A673 (cell line): ENCODE data around the gene SPAG7. TPM values are rescaled to one million over a fixed set of nuclear protein-coding genes. Genes with fewer than 3 reads are reported as not detected.

Source experiments
- BruUV-seq: library from RNA; stranded (reverse); fragments of 400-500 nt; replicated peaks from 2 replicates; lab custom pipeline; 2021; lab: Mats Ljungman, UMichigan
- CTCF ChIA-PET: fragments of 300-600 bp; sonication (Branson Sonifier 250); formaldehyde crosslinking; loops from one replicate; lab custom pipeline; 2022; ENCODE audit warnings: antibody characterized with exemption; lab: Charles Lee
- POLR2A ChIA-PET: fragments of 300-600 bp; sonication (Branson Sonifier 250); formaldehyde crosslinking; loops from one replicate; lab custom pipeline; 2022; ENCODE audit warnings: antibody characterized with exemption; ENCODE audit not compliant: low non-redundant PET; lab: Charles Lee
- DNase-seq: peaks from one replicate; pipeline ENCODE4 v3.0.0-alpha.2; 2015; ENCODE audit warnings: low spot score
- H3K27ac ChIP-seq: fragments of 200-600 bp; sonication (generic); 2 replicates; pipeline ENCODE4 v1.5.1; 2016; ENCODE audit warnings: mixed run types, low read depth, mild to moderate bottlenecking, mixed read lengths, antibody characterized with exemption, low read length; ENCODE audit not compliant: poor library complexity, severe bottlenecking
- H3K27me3 ChIP-seq: fragments of 200-600 bp; sonication (generic); replicated peaks from 2 replicates; pipeline ENCODE4 v1.6.1; 2017; ENCODE audit warnings: mixed run types, low read depth, mild to moderate bottlenecking, mixed read lengths, antibody characterized with exemption, low read length; ENCODE audit not compliant: insufficient read depth, poor library complexity
- H3K36me3 ChIP-seq: fragments of 200-600 bp; sonication (generic); 2 replicates; pipeline ENCODE4 v1.6.1; 2016; ENCODE audit warnings: mixed run types, mild to moderate bottlenecking, mixed read lengths, antibody characterized with exemption, low read length; ENCODE audit not compliant: insufficient read depth, poor library complexity, severe bottlenecking
- H3K4me1 ChIP-seq: fragments of 200-600 bp; sonication (generic); 2 replicates; pipeline ENCODE4 v1.6.1; 2017; ENCODE audit warnings: mixed run types, mild to moderate bottlenecking, mixed read lengths, antibody characterized with exemption, low read length; ENCODE audit not compliant: insufficient read depth, poor library complexity, severe bottlenecking
- H3K4me3 ChIP-seq: fragments of 200-600 bp; sonication (generic); 2 replicates; pipeline ENCODE4 v1.5.1; 2016; ENCODE audit warnings: low read depth, mixed run types, mild to moderate bottlenecking, mixed read lengths, low read length; ENCODE audit not compliant: poor library complexity, severe bottlenecking
- H3K9me3 ChIP-seq: fragments of 200-600 bp; sonication (generic); 2 replicates; pipeline ENCODE4 v1.6.1; 2016; ENCODE audit warnings: mixed run types, low read depth, mild to moderate bottlenecking, mixed read lengths, antibody characterized with exemption, low read length; ENCODE audit not compliant: poor library complexity, severe bottlenecking
- CTCF ChIP-seq: fragments of 300-800, 200-600 bp; sonication (generic); conservative IDR thresholded peaks from 2 replicates; pipeline ENCODE4 v1.5.1; 2017; ENCODE audit warnings: low read depth, mild to moderate bottlenecking, antibody characterized with exemption, low read length, moderate library complexity, mixed read lengths
- EZH2 ChIP-seq: fragments of 200-600 bp; sonication (generic); IDR thresholded peaks from 2 replicates; pipeline ENCODE4 v1.6.1; 2017; ENCODE audit warnings: borderline replicate concordance, low read depth, mild to moderate bottlenecking, mixed read lengths, antibody characterized with exemption, low read length; ENCODE audit not compliant: poor library complexity, severe bottlenecking
- intact Hi-C: fragments of 100-400 bp; cut with micrococcal nuclease; formaldehyde crosslinking; loops from one replicate; pipeline ENCODE4 v1.10.0; 2022; ENCODE audit not compliant: unreplicated experiment
- total RNA-seq: library from RNA; stranded (reverse); gene quantifications from 2 replicates; pipeline ENCODE4 v1.2.3, GENCODE V29; 2021

The SPAG7 gene
- total RNA-seq, 1 experiment from 2014 or later, result 74.8 TPM

DNA sequence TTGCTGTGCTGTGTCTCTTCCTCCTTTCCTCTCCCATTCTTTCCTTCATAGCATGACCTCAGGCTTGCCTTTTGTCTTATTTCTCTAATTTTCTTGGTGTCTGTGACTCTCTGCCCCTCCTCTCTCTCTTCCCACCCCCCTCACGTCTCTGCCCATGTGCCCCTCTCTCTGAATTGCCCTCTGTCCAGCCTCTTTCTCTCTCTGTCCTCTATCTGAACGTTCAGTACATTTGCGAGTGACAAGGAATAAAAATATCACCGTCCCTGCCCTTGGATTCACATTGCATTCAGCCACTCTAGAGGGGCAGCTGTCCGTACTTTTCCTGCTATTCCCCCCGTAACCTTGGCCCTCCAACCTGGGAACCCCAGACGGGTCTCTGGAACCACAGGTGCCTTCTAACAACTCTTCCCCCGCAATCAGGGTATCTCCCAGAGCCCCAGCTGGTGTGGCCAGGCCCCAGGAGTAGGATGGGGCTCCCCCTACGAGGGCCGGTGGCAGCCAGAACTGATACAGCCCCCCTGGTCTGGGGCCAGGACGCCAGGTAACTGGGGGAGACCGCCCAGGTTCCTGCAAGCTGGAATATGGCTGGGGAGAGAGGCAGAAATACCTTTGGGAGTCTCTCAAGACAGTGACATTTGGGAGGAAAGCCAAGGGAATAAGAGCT lies 31.9 kb upstream of the SPAG7 start:
- BruUV-seq, result TSS peak; percentile 73
- CTCF ChIA-PET, result interaction anchor here (0.6 kb wide), 1 partner anchor 28 kb away, joined by 7 read pairs; no protein-coding TSS in a partner anchor

GRCh38 chr17:4998732-4999429 lies 31.3 kb upstream of the SPAG7 start:
- H3K9me3 ChIP-seq, result no peaks in the 10 kb centered on the region
- peaks cover 6% of the 10 kb centered on the region for H3K36me3 ChIP-seq
- intact Hi-C loops, result no loop called here
- H3K4me3 ChIP-seq, result peak overlapping the region; percentile 93
- no peak for DNase-seq
- CTCF ChIA-PET, result no interaction called here
- H3K27ac ChIP-seq, result peak overlapping the region; percentile 92
- no peaks in the 10 kb centered on the region for H3K27me3 ChIP-seq
- no peak for TF ChIP-seq CTCF
- no TSS peak for BruUV-seq
- POLR2A ChIA-PET, result no interaction called here
- peaks cover 28% of the 10 kb centered on the region for H3K4me1 ChIP-seq

More for the DNA sequence above, 31.9 kb upstream of the SPAG7 start:
- TF ChIP-seq CTCF (no peak), EZH2 (no peak)
- no peak for DNase-seq
- intact Hi-C loops, result no loop called here
- peaks cover 23% of the 10 kb centered on the region for H3K4me1 ChIP-seq
- H3K9me3 ChIP-seq, result no peaks in the 10 kb centered on the region
- H3K4me3 ChIP-seq, result peak overlapping the region; percentile 93
- H3K27ac ChIP-seq, result peak overlapping the region; percentile 92
- POLR2A ChIA-PET, result no interaction called here
- no peaks in the 10 kb centered on the region for H3K27me3 ChIP-seq
- H3K36me3 ChIP-seq, result peaks cover 13% of the 10 kb centered on the region

DNA sequence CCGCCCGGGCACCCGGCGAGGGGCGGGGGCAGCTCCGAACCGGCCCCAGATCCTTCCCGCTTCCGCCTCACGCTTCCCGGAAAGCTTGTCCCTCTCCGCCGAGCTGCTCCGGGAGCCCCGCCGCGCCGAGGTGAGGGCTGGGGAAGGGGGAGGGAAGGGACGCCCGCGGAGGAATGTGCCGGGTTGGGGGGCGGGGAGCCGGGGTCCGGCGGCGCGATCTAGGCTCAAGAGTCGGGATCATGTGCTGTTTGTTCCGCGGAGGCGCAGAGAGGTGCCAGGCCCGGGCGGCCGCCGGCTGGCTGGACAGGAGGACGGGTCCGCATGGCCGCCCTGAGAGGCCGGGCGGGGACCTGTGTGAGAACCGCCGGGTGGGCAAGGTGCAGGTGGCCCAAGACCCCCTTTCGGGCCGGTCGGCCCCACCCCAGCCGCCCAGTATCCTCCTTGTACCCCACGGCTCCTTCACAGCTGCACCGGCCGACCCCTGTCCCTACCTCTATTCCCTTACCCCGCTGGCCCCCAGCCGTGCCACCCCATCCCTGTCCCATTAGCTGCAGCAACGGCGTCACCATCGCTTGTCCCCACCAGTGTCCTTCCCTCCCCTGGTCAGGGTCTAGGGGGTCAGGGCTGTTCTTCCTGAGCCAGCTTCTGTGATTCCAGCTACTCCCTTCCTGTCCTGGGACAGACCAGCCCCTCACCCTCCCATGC lies 30.6 kb upstream of the SPAG7 start:
- CTCF ChIA-PET, result interaction anchor here (0.6 kb wide), 1 partner anchor 36 kb away, joined by 7 read pairs; no protein-coding TSS in a partner anchor
- Histone ChIP-seq H3K4me1 (peaks cover 28% of the 10 kb centered on the region), H3K4me3 (peak overlapping the region; percentile 93), H3K9me3 (no peaks in the 10 kb centered on the region), H3K36me3 (no peaks in the 10 kb centered on the region), H3K27me3 (no peaks in the 10 kb centered on the region), H3K27ac (peak overlapping the region; percentile 92)
- intact Hi-C loops, result no loop called here
- TF ChIP-seq EZH2 (no peak), CTCF (no peak)
- POLR2A ChIA-PET, result interaction anchor here (0.5 kb wide), 1 partner anchor 201 kb away, joined by 4 read pairs; no protein-coding TSS in a partner anchor
- no peak for DNase-seq
- BruUV-seq, result no TSS peak
